ENCODE results near the gene TSACC.

Gene TSACC

DNA sequence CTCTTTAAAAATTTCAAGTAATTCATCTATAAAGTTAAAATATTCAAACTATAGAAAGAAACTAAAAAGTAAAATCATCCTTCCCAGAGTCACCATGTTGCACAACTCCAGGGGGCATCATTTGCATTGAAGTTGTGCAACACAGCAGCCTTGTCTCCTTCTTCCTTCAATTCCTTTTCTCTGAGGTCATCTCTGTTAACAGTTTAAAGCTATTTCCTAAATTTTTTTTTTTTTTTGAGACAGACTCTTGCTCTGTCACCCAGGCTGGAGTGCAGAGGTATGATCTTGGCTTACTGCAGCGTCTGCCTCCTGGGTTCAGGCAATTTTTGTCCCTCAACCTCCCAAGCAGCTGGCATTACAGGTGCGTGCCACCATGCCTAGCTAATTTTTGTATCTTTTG lies 37.8 kb downstream of the TSACC start:
- no peak for DNase-seq (ENCODE audit: low read depth in 2 of 2)

DNA sequence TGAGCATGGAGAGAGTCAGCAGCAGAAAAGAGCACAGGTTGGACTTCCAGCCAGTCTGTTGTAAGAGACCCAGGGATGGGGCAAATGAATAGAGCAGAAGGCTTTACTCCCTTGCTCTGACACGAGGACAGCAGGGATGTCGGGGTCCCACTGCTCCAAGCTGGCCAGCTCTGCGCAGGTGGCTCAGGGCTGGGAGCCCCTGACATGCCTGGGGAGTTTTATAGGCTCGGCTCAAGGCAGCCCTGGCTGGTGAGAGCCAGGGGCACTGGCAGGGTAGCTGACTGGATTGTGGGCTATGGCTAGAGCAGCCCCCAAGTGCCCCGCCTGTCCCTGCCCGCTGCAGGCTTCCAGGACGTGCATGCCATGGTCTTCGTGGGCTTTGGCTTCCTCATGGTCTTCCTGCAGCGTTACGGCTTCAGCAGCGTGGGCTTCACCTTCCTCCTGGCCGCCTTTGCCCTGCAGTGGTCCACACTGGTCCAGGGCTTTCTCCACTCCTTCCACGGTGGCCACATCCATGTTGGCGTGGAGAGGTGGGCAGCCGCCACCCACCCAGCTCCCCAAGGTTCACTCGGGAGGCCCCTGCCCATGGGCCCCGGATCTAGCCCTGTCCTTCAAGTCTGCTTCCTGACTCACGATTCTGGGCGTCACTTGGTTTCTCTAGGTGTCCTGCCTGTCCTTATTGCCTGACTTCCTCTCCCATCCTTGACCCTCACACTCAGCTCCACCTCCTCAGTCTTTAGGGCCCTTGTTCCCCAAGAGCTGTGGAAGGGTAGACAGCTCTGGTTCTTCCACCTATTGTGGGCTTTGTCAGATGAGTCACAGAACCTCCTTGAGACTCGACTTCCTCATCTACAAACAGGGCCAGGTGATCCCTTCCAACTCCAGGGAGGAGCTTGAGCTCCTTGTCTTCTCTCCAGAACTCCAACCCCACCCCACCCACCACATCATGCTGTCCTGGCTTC lies 38.9 kb downstream of the TSACC start:
- DNase-seq (ENCODE audit: low read depth in 2 of 2) = no peak

DNA sequence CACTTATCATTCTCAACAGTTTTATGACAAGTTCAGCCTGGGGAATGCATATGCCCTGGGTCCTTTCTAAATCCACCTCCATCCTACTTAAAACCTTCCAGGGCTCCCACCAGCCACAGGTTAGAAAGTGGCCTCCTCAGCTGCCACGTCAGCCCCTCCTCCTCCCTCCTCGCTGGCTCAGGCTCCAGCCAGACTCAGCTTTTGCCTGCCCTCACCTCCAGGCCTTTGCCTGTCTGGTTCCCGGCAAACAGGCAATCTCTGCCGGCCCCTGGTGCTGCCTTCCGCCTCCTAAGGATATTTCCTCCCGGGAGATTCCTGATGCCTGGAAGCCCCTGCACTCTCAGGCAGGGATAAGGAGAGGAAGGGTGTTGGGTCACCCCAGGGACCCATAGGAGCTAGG lies 40.2 kb downstream of the TSACC start:
- no peak for DNase-seq (ENCODE audit: low read depth in 2 of 2)

DNA sequence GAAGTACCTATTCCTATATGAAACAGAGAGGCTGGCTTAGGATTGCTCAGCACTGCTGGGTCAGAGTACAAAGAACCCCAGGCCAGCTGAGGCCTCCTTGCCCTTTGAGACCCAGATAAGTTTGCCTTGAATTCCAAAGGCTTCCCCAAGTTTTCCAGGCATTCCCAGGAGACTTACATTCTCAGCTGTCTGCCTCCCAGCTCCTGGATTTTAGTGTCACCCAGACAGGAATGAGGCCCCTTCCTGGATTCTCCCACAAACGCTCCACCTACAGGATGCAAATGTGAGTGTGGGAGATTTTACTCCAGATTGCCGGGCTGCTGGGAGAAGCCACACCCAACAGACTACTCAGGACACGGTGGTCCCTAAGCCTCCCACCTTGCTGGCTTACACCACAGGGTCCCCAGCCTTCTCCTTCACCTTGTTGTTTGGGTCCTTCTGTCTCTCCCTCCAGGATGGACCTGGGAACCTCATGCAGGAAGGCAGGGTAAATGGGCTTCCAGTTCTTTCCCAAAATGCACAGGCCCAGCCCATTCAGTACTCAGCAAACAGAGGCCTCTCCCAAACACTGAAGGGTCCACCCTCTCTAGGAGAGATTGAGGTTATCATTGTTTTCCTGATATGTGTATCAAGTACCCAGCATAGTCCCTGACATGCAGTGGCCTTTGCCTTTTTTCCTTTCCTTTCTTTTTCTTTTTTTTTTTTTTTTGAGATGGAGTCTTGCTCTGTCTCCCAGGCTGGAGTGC lies 41.3 kb downstream of the TSACC start:
- DNase-seq (ENCODE audit: low read depth in 2 of 2) = no peak

DNA sequence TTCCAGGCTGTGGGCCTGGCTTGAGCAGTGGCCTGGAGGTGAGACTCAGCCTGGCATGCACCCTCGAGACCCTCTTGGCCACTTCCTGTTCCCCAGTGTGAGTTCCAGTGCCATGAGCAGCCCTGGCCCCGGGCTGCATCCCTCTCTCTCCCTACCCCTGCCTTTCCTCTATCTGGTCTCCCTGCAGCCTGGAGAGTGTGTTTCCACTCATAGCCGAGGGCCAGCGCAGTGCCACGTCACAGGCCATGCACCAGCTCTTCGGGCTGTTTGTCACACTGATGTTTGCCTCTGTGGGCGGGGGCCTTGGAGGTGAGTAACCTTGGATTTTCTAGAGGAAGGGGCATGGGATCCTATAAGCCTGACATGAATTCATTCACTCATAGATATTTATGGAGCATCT lies 44.2 kb downstream of the TSACC start:
- DNase-seq (ENCODE audit: low read depth in 2 of 2) = no peak

DNA sequence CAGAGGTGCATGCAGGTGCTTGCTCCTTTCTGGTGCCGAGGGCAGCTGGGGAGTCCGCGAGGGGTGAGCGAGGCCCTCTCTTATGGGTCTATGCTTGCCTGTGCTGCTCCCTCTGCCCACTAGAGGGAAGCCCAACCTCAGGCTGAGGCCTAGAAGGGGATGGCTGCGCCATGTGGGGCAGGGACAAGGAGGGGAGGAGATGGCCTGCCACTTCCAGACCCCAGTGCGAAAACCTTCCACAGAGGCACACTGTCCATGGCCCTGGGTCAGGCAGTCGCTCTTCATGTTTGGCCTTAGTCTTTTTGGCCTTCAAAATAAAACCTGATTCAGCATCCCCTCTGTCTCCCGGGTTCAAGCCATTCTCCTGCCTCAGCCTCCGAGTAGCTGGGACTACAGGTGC lies 44.7 kb downstream of the TSACC start:
- DNase-seq (ENCODE audit: low read depth in 2 of 2) = peak; percentile 5 to 28

DNA sequence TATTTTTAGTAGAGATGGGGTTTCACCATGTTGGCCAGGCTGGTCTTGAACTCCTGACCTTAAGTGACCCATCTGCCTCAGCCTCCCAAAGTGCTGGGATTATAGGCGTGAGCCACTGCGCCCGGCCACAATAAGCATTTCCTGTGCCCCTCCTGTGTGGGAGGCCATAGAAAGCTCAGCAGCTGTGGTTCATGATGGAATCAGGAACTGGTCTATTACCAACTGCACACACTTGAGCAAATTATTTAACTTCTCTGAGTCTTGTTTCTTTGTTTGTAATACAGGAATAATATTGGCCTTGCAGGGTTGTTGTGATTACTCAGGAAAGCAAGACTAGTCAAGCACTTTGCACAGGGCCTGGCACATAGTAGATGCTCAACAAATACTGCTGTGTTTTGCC lies 45.7 kb downstream of the TSACC start:
- no peak for DNase-seq (ENCODE audit: low read depth in 2 of 2)

DNA sequence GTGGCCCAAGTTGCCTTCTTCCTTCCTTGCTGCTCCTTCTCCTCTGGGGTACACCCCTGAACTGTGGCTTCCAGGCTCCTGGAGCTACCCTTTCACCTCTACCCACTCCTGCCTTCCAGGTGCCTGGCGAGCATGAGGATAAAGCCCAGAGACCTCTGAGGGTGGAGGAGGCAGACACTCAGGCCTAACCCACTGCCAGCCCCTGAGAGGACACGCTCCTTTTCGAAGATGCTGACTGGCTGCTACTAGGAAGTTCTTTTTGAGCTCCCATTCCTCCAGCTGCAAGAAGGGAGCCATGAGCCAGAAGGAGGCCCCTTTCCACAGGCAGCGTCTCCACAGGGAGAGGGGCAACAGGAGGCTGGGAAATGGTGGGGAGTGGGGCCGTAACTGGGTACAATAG lies 46.3 kb downstream of the TSACC start:
- no peak for DNase-seq (ENCODE audit: low read depth in 2 of 2)

DNA sequence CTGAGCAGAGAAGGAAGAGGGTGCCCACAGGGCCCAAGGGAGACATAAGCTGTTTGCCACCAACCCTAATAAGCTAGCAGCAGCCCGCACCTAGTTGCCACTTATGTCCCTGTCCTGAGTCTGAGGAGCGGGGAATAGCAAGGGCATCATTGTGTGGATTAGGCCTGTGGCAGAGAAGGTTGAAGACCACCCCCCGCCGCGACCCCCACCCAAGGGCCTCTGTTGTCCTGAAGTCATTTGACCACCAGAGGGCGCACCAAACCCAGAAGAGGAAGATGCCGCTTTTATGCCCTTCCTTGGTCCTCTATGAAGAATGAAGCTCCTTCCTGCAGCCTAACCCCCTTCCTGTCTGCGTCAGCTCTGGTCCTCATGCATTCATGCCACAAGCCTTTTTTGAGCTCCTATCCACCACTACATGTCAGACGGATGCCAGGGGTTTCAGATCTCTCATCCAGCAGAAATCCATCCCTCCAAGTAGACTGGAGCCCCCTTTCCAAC lies 47.3 kb downstream of the TSACC start:
- peak; percentile 49 to 67 for DNase-seq (ENCODE audit: low read depth in 2 of 2)

DNA sequence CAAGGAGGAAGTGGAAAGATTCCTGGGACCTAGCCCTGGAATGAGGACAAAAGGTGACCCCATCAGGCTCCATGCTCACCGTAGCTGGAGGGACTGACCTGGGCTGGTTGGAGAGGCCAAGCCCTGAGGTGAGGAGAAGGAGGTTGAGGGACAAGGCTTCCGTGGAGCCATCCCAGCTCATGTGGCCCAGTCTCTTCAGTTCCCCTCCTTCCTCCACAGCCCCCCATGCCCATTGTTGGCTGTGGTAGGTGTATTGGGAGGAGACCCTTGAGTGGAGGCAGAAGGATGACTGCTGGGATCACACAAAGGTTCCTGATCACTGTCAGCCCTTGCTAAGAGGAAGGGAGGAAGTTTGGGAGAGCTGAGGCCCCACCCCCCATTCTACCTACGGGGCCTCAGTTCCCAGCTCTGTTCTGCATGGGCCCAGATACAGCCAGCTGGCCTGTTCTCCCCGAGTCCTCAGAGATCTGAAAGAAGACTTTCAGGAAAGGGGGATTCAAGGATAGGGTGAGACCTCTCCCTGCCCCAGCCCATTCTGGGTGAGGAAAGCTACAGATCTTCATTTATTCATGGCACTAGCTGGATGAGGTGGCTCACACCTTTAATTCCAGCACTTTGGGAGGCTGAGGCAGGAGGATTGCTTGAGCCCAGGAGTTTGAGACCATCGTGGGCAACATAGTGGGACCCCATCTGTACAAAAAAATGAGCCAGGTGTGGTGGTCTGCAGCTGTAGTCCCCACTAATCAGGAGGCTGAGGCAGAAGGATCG lies 48.0 kb downstream of the TSACC start:
- DNase-seq (ENCODE audit: low read depth in 2 of 2) = no peak

DNA sequence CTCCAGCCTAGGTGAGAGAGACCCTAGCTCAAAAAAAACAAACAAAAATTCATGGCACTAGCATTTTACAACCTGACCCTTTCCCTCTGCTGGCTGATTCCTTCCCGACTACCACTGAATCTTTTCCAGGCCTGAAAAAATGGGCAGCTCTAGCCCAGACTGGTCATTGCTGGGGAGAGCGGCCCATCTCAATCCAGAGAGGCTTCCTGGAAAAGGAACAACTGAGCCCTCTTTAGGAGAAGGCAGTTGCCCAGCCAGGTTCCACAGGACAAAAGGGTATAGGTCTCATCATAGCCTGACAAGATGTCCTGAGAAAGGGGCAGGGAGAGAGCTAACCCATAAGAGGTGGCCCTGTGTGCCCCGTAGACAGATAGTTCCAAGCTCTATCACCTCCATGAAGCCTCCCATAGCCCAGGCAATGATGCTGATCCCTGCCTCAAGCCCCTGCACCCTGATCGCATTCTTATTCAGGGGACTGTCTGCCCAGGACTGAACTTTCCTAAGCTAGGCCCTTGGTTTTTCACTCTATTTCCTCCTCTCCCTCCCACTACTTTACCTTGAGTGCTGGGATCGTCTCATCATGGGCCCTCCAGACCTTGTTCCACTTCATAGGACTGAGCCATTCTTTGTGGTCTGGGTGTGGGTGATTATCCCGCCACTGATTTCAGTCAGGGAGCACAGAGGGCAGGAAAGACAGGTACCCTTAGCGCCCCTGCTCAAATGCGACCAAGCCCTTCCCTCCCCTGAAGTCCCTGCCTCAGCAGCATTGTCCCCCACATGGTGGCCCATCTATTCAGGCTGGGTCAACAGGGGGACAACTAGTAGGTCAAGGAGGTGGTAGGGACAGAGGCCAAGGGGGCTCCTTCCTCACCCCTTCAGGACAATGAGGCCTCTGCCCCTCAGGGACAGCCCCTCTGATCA lies 48.9 kb downstream of the TSACC start:
- no peak for DNase-seq (ENCODE audit: low read depth in 2 of 2)

DNA sequence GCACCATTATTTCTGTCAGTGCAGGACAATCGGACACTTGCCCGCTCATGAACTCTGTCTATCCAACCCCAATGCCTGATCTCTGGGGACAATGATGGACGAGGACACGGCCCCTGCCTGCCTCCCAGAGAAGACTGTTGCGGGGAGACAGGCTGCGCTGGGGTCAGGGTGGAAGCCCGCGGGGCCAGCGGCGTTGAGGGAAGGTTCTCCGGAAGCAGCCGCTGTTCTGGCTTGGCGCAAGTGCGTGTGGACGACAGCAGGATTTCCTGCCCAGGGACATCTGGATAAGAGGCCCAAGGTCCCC lies 49.5 kb downstream of the TSACC start:
- no peak for DNase-seq (ENCODE audit: low read depth in 2 of 2)

DNA sequence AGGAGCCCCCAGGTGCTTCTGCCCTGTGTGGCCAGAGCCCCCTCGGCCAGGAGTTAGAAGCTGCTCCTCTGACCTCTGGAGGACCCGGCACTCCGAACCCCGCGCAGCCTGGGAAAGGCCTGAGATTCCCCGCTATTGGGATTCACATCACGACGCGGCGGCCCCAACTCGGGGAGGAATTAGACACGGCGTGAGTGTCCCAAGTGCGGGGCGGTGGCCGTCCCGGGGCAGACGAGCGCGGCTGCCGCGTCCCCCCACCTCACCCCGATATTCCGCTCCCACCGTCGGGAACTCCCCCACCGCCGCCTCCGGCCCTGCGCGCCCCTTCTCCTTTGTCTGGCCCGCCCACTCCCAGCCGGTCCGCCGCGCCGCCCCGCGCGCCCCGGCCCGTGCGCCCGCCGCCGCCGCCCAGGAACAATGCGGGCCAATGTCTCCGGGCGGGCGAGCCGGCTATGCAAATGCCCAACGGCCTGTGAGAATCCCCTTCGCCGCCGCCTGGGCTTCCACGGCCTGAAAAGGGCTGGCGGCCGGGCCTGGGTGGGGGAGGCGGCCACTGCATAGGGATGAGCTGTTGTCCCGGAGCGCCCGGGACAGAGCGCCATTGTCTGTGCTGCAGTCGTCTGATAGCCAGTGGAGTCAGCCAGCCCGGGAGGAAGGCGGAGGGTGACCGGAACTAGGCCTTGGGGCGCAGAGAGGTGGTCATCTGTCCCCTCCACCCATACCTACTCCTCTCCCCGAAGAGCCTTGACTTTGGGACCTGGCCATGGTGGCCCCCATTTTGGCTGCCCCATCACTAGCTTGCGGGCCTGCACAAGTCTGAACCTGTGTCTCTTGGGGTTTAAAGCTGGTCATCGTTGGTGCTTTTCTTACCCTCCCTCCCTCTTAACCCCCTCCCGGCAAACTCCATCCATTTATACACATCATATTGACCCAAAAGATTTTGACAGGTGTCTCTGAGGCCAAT lies 50.1 kb downstream of the TSACC start:
- no peak for DNase-seq (ENCODE audit: low read depth in 2 of 2)

DNA sequence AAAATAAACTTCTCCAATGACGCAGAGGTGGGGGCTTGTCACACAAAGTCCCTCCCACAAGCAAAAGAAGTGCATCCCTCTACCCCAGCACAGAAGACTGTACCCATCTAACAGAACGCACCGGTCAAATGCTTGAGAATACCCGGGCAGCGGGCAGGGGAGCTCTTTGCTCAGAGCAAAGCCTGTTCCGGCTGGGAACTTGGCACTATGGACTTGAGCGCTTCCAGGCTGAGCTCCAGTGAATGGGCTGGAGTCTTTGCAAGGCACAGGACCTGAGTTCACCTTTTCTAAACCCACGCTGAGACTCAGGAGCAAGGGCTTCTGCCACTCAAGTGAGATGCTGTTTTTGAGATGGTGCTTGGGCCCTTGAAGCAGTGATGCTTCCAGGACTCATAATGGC lies 51.0 kb downstream of the TSACC start:
- no peak for DNase-seq (ENCODE audit: low read depth in 2 of 2)

DNA sequence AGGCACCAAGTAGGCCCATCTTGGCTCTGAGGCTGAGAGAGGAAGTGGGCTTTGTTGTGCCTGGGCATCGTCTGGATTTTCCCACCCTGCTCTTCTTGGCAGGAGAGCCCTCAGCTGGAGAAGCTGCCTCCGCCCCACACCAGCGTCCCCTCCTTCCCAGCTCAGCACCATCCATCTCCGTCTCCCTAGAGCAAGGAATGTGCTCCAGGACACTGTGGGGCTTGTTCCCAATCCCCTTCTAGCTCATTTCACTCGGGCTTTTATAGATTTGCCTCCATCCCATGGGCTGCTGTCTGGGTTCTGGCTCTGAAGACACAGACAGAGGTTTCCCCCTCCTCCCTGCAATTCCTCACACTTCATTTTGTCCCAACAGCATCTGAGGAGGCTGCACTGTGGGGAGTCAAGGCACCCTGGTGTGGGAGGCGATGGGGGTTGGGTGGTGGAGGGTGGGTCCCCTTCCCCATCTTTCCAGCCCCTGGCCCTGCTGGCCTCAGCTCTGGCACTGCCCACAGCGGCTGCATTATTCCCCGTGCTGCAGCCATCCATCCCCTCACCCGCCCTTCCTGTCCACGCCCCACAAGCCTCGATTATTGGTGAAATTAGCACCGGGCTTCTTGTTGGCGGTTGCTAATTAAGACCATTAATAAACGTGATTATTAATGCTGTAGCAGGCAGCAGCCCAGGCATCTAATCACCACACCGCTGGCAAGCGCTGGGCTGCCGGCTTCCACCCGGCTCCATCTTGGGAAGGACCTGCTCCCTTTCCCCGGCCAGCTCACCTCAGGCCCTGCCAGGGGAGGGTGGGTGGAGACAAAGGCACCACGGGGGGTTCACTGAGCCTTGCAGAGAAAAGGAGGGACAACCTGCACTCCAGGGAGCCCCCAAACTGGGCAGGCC lies 52.4 kb downstream of the TSACC start:
- no peak for DNase-seq (ENCODE audit: low read depth in 2 of 2)

DNA sequence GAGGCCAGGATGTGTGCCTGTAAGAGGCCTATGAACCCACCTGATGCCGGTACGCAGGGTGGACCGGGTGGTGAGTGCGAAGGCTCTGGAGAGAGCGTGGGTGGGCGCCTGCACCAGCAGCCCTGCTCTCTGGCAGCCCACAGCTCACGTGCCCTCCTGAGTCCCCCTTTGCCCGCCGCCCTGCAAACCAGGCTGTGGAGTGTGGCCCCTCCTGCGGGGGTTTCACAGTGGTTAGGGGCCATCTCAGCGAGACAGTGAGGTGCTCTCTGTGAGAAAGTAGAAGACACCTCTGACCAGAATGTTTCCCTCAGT lies 53.0 kb downstream of the TSACC start:
- no peak for DNase-seq (ENCODE audit: low read depth in 2 of 2)

DNA sequence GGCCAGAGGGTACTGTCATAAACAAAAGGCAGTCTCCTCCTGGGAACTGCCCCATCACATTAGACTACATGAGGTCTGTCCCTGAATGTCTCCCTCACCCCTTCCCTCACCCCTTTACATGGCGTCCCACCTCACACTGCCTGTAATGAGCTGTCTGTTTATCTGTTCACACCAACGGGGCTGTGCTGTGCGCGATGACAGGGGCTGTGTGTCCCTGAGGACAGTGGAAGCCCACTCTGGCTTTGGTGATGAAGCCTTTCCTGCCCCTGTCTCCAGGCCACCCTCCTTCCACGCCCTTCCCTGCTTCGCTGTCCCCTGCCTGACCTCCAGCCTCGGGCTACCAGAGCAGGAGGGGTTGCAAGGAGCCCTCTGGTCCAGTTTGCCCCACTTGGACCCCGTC lies 53.4 kb downstream of the TSACC start:
- no peak for DNase-seq (ENCODE audit: low read depth in 2 of 2)

DNA sequence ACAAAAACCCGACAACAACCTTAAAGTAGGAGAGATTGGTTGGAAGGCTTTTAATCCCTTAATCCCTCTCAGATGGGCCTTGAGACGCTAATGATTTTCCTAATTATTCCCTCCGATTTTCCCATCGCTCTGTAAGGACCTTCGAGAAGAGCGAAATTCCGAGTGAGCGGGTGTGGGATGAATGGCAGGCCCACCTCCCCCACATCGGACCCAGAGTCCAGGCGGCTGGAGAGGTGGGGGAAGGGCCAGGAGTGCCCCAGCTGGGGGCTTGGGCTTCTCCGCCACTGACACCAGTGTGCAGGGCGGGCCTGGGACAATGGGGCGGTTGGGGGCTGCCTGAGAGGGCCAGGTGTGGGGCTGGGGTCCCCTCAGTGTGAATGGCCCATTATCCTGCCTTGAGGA lies 54.1 kb downstream of the TSACC start:
- DNase-seq (ENCODE audit: low read depth in 2 of 2) = no peak

DNA sequence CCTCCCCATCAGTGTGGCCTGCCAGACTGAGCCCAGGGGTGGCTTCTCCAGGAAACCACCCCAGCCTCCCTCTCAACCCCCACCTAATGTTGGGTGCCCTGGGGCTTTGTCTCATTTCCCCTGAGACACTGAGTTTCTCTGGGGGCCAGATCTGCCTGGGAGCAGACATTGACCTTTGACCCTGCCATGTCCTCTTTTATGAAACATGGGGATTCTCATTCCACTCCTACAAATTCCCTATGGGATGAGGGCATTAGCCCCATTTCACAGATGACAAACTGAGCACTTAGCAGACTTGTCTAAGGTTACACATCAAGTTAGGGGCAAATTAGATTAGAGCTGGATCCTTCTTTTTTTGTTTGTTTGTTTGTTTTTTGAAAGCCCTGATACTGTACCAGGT lies 54.8 kb downstream of the TSACC start:
- DNase-seq (ENCODE audit: low read depth in 2 of 2) = no peak

Data from stimulated activated CD8-positive, alpha-beta memory T cell treated with anti-CD3 and anti-CD28 coated beads, Interleukin-2, amount 100 ng/mL, for 1 hour (primary cell).